ENCODE data around the gene CBFA2T2.

Gene CBFA2T2

DNA sequence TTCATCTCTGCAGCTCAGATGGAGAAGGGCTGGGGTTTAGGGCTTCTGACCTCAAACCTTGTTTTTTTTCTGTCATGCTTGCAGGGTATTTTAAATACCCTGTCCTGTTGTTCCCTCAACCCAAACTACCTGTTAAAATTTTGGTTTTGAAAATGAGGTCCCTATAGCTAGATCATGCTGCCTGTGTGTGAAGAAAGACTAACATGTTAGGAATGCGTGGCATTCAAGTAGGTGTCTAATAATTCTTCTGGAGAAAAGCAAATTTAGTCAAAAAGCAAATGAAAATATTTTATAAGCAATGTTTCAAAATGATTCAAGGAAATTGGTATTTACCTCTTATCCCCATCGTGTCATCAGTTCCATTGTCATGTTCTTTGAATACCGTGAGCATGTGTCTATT is 95.1 kb downstream of the CBFA2T2 start:
- DNase-seq, result no peak

DNA sequence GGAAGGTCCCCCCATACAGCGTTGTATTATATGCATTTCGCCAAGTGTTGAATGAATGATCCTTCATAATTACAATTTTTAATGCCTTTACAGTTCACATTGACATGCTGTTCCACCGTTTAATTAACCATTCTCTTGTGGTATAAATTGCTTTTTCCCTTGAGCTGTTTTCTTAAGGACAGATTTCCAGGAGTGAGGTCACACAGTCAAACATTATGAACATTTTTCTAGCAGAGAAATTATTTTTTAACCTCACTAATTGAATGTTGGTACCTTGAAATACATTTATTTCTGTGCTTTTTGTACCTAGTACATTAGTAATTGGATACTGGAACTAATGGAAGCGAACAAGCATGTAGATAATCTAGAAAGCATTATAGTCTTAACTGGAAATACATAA is 95.5 kb downstream of the CBFA2T2 start:
- DNase-seq, result no peak

DNA sequence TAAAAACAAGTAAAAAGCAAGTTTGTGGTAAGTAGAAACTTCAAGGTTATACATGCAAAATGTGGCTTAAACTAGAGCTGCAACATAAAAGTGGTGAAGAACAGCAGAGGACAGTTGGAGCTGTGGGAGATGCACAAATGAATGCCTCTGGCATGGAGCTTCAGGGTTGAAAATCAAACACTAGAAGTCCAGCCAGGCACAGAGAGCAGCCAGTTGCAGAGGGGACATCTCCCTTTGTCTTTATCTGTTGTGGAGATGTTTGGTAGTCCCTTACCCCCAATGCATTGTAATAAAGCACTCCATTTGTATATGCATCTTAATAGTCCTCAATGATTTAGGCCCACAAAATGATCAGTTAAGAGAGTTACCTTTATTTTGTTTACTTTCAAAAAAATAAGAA is 99.2 kb downstream of the CBFA2T2 start:
- no peak for DNase-seq

DNA sequence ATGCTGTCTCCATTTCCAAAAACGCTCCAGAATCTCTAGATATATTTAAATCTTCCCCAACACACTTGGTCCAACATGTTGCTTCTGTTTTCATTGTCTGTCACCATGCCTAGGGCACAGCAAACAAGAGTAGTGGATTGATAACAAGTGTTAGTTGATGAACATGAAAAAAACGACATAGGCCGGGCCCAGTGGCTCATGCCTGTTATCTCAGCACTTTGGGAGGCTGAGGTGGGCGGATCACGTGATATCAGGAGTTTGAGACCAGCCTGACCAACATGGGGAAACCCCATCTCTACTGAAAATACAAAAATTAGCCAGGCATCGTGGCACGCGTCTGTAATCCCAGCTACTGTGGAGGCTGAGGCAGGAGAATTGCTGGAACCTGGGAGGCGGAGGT is 102.0 kb downstream of the CBFA2T2 start:
- peak; percentile 78 for DNase-seq

DNA sequence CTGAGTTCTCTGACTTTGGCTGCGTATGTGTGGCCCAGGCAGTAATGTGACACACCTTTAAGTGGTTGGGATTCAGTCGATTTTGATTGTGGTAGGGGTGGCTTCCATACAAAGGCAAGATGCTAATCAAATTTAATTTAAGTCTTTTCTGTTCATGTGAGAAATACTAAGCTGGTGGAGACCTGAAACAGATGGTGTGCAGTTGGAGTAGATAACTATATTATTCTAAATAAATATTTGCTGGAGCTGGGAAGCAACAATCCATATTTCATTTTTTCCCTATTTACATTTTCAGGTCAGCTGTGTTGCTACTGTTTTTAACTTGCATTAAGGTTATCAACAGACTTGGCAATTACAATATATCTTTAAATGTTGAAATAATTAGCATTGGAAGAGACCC is 104.8 kb downstream of the CBFA2T2 start:
- no peak for DNase-seq

DNA sequence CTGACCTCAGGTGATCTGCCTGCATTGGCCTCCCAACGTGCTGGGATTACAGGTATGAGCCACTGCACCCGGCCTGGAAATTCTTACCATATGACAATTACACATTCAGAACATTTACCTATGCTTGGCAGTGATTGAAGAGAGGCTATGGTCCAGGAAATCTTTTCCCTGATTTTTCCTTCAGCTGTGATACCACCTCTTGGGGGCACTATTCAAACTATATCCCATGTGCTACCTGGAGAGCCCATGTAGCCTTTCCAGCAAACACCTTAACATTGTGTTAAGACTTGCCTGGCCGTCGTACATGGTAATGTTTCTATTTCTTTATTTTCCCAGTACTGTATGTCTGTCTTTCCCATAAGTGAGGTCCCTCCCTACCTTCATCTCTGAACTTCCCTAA is 110.5 kb downstream of the CBFA2T2 start:
- no peak for DNase-seq

DNA sequence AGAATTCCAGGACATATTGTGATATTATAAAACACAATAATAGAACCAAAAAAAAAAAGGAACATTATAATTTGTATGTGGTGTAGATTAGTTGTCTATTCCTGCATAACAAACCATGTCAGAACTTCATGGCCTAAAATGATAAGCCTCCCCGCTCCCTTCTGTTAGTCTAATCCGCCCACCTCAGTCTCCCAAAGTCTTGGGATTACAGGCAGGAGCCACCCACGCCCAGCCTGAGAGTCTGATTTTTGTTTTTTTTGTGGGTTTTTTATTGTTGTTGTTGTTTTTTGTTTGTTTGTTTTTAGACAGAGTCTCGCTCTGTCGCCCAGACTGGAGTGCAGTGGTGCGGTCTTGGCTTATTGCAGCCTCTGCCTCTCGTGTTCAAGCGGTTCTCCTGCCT is 111.1 kb downstream of the CBFA2T2 start:
- no peak for DNase-seq

DNA sequence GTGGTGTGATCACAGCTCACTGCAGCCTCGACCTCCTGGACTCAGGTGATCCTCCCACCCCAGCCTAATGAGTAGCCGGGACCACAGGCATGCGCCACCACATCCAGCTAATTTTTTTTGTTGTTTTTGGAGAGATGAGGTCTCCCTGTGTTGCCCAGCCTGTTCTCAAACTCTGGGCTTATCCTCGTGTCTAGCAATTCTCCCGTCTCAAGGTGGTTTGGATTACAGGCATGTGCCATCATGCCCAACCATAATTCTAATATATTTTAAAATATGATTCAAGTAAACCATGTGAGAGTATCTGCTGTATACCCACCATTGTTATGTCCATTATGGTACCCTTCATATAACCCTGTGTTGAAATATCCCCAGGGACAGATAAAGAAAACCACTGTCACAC is 112.0 kb downstream of the CBFA2T2 start:
- no peak for DNase-seq

DNA sequence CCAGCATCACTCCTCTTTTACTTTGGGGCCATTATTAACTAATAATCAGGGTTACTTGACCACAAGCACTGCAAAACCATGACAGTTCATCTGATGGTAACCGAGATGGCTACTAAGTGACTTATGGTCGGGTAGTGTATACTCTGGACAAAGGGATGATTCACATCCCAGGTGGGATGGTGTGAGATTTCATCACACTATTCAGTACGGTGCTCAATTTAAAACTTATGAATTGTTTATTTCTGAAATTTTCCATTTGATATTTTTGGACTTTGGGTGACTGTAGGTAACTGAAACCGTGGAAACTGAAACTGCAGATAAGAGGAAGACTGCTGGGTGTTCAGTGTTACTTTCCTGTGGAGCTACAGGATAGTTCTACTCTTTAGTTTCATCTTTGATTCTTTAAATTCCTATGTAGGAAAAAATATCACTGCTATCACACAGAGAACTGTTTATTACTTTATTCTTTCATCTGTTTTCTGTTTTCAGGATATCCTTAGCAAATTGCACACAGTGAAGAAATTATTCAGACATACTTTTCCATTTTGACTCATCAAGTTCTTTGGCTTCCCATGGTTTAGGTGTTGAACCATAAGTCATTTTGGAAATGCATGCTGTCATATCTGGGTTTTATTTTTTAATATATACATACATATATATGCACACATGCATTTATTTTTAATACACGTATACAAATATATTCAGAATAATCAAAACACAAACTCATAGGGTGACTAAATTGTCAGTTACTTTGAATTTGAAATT is 113.1 kb downstream of the CBFA2T2 start:
- DNase-seq, result no peak

DNA sequence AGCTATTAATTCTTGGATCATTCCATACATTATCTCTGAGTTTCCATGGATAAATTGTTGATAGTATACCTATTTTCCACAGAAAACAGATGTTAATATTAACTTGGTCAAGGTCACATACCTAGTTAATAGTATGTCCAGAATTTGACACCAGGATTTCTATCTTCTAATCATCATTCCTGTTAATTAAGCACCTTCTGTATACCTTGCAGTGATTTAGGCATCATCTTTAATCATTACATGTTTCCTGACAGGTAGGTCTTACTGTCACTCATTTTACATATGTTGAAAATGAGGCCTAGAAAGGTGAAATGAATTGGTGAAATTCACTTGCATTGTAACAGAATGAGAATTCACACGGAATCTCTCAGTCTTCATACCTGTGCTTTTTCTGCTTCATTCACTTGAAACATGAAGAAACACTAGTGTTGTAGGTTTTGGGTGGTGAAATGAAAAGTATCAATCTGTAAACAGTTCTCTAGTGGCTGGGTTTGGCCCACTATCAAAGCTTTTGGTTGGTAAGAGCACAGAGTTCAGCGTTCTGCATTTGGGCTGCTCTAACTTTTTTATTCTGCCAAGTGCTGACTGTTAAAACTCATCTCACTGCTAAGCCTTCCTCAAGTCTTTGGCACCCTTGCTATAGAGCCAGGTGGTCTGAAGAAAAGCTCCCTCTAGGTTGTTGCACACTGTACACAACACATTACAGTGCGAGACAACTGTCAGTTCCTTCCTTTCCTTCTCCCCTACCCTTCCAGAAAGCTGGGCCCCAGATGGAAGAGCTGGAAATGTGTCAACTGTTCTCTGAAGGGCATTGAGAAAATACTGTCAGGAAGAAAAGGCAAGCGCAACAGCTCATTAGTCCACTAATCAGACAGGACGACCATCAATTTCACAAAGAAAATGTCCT is 114.4 kb downstream of the CBFA2T2 start:
- DNase-seq, result no peak

DNA sequence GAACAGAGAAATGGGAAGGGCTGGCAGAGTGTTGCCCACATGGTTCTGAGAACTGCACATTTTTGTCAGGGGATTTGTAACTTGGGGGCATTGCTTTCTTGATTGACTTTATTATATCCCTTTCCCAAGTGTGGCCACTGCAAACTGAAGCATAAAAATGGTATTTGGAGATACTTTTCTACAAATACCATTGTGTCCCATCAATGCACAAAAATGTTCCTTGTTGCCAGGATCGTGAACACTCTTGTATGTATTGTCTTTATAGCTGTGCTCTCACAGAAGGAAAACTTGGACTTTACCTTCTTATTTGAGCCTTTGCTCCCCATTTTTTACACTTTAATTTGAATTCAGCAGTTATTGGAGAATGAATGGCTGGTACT is 115.1 kb downstream of the CBFA2T2 start:
- no peak for DNase-seq

DNA sequence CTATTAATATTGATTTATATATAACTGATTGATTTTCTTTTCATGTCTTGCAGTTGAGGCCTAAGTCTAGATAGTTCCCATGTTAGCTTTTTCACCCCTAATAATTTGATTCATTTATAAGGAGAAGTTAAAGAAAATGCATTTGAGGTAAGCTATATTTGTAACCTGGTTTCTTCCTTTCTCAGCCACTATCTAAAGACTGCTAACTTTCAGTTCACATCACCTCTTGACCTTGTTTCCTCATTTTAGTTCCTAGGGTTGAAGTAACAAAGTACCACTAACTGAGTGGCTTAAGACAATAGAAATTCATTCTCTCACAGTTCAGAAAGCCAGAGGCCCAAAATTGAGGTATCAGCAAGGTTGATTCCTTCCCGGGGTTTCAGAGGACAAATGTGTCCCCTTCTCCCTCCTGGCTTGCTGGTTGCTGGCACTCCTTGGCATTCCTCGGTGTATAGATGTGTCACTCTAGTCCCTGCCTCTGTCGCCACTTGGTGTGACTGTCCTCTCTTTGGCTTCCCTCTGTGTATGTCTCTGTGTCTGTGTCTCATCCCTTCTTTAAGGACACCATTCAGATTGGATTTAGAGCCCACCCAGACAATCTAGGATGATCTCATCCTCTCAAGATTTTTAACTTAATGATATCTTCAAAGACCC is 116.3 kb downstream of the CBFA2T2 start:
- no peak for DNase-seq

DNA sequence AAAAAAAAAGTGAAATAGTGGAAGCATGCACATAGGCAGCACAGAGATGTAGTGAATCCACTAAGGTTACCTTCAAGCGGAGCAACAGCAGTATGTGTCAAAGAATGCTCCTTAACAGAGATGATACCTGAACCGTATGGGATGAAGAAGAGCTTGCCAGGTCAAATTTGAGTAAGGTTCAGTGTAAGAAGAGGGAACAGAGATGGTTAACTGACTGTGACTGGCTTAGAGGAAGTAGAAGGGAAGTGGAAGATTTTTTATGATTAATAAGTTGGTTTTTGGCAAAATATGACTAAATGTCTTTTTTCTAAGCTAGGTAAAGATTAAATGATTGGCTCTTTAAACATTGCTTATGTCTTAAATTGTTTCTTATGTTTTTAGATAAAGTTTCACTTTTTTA is 119.6 kb downstream of the CBFA2T2 start:
- no peak for DNase-seq

DNA sequence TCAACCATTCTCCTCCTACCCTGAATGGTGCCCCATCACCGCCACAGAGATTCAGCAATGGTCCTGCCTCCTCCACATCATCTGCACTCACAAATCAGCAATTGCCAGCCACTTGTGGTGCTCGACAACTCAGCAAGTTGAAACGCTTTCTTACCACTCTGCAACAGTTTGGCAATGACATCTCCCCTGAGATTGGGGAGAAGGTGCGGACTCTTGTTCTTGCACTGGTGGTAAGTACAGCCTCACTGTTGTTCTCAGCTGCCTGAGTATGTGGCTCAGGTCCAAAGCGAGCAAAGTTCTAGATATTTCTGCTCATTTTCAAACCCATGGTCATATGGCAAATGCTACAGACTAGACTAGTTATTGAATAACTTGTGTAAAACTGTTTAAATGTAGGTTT is 121.2 kb downstream of the CBFA2T2 start:
- DNase-seq, result no peak

DNA sequence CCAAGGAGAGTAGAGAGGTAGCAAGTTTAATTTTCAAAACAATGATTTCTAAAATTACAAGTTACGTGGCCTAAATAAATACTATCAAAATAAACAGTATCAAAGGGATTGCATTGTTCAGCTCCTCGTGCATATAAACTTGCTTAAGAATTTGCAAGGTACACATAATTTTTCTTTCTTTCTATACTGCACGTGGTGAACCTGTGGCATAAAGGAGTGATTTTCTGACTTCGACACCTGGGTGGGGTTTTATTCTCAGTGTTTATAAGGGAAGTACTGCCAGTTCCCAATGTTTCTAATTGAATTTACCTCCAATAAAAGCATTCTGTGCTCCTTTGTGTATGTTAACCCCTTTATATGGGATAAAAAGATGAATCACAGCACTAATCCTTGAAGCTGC is 122.1 kb downstream of the CBFA2T2 start:
- DNase-seq, result no peak

DNA sequence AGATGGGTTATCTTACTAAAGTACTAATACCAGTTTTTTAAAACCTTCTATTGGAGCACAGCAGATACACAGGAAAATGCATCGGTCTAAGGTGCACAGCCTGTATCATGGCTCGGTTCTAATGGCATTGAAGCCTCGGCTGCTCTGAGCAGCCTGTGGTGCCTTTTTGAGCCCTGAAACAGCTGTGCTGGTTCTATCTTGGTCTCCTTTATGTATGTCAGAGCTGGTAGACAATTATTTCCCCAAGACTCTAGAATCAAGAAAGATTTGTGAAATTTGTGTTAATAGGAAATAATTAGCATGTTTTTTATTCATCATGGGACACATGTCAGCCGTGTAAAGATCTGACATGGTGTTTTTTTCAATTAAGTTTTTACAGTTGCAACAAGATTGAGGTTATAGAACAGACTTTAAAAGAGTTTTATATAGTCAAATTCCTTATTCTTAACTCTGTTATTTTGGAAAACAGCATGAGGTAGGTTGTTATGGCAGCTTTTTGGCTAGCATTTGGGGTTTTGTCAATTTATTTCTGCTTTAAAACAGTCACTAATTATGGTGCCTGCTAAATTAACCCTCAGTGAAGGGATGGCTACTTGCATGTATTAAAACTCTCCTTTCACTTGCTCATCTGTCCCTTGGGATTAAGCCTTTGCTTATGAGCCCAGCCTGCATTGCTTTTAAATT is 132.0 kb downstream of the CBFA2T2 start:
- no peak for DNase-seq

DNA sequence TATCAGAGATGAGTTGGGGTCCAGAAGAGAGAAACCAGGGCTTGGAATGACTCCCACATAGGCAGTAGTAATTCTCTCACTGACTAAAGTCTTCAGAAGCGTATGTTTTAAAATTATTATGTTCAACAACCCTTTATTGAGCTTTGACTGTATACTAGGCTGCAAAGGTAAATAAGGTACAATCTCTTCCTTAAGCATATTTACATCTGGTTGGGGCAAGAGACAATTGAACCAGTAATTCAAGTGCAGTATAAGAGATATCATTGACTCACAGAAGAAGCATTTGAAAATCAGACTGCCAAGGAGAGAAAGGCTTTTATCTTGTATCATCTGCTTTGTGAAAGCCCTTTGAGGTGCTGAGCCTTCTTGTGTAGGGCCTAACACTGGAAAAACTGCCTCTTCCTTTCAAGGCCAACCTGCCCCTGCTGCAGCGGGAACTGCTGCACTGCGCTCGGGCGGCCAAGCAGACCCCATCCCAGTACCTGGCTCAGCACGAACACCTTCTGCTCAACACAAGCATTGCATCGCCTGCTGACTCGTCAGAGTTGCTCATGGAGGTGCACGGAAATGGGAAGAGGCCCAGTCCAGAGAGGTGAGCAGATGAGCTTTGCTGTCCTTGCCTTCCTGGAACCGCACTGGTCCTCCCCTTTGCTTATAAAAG is 132.9 kb downstream of the CBFA2T2 start:
- DNase-seq, result no peak

DNA sequence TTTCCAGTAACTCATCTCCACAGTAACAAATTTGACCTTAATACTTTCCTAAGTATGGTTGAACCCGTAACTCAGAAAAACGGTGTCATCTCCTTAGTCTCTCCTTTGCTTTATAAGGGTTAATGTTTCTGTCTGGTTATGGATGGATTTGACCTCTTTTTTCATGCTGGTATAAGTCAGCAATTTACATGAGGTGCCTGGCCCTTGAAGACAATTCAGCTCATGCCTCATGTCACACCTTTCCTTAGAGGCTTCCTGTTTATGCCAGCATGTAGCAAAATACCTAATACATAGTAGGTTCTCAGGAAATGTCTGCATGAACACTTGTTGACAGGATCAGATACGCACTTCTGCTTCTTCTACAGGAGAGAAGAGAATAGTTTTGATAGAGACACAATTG is 134.5 kb downstream of the CBFA2T2 start:
- no peak for DNase-seq

DNA sequence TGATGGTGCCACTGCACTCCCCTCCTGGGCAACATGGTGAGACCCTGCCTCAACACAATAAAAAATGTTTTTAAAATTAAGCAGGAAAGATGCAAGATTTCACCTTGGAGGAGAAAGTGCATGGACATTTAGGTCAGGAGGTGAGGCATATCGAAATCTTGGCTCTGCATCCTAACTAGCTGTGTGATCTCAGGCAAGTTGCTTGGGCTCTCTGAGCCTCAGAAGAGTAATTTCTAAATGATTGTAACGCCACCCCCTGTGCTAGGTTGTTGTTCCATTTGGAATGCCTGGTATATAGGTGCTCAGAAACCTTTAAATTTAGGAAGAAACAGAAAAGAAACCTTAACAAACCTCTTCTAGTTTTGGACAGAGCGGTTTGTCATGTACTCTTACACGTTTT is 136.3 kb downstream of the CBFA2T2 start:
- DNase-seq, result no peak

DNA sequence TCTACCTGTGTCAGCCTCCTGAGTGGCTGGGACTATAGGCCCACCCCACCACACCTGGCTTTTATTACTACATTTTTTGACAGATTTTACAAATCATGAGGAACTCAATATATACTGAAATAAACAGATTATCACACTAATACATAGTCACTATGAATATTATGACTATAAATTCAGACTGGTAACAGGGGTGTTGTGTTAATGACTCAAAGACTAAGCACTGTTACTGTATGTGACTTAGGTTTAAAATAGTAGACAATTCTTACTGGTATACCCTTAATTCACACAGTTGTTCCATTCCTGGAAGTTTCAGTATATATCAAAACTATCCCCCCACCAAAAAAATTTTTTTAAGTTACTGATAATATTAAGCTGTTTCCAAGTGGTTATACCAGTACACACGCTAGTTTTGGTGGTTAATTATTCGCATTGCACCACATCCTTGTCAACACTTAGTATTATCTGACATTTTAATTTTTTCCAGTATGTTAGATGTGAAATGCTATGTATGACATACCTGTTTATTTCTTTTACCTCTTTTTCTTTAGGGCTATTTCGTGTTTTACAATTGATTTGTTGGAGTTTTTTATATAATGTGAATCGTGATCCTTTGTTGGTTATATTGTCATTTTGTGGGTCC is 137.8 kb downstream of the CBFA2T2 start:
- DNase-seq, result no peak

DNA sequence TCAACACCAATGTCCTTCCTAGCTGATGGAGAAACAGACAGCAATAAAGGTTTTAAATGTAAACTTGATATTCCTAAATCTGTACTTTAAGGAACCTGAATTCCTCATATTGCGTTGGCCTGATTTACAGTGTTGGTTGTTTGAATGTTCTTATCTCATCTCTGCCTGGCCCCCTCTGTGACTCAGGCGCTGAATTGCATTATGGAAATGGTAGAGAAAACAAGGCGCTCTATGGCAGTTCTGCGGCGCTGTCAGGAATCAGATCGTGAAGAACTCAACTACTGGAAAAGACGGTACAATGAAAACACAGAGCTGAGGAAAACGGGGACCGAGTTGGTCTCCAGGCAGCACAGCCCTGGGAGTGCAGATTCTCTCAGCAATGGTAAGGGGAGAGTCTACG is 139.6 kb downstream of the CBFA2T2 start:
- no peak for DNase-seq

DNA sequence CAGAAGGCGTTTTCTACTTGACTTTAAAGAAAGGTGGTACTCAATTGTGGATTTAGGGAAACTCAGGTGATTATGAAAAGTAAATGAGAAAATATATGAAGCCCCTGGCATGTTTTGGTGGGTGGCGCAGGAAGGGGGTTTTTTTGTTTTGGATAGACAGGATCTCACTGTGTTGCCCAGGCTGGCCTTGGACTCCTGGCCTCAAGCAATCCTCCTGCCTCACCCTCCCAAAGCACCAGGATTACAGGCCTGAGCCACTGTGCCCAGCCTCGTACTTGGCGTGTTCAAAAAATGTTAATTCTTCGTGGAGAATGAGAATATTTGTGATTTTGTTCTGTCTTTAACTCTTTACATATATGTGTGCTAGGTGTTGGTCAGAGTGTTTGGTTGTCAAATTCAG is 140.1 kb downstream of the CBFA2T2 start:
- no peak for DNase-seq

Data from stimulated activated CD4-positive, alpha-beta T cell treated with anti-CD3 and anti-CD28 coated beads, Interleukin-1b, Interleukin-23, amount 100 ng/mL, for 48 hours (primary cell).